Left forelimb (tissue), 1 donor: ENCODE results near the gene PTPRD.
"Not testable (repeated sequence)": the region's sequence is repeated elsewhere in the genome, so short reads cannot be mapped to it uniquely, and the experiment has no call there.

Experiments used
- DNase-seq: peaks from one replicate; pipeline ENCODE4 v3.0.0-alpha.2; 2018; ENCODE audit warnings: low spot score

PTPRD gene

GRCh38 chr9:9494336-9494735, 1118.5 kb downstream of the PTPRD start:
- DNase-seq = no peak

DNA sequence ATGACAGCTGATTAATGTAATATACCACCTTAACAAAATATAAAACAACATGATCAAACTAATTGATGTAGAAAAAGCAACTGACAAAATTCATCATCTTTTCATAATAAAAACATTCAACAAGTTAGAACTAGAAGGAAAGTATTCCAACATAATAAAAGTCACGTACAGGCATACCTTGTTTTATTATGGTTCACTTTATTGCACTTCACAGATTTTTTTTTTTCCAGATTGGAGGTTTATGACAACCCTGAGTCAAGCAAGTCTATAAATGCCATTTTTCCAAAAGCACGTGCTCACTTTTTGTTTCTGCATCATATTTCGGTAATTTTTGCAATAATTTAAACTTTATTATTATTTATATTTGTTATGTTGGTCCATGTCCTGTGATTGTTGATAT, 1120.3 kb downstream of the PTPRD start:
- DNase-seq = no peak

DNA sequence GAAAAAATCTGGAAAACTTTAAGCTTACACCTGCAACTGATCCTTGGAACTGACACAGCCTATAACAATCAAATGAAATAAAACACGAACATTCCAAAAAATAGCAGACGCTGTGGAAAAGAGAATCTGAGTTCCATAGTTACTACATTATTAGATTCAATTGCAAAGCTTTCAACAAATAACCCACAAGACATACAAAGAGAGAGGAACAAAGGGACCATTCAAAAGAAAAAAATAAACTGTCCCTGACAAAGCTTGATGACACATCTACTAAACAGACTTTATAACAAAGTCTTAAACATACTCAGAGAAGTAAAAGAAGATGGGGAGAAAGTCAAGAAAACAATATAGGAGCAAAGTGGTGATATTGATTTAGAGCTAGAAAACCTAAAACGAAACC, 1123.6 kb downstream of the PTPRD start:
- no peak for DNase-seq

DNA sequence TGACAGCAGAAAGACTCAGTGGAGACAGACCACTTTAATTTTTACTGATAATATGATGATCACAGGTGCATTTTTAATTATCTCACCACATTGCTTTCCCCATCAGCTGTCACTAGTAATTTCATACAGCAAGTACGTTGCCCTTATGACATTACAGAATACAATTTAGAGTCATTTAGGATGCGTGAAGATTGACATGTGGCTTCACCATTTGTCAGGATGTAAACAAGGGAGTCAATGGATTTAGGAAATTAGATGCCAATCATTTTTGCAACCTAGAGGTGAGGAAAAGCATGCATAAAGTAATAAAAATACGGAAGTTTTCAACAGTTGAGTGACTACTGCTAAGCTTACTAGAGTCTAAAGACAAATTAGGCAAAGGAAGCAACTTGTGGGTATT, 1129.6 kb downstream of the PTPRD start:
- DNase-seq = no peak

- no peak for DNase-seq
These were observed 1134.1 kb downstream of the PTPRD start for GRCh38 chr9:9478741-9479140.

DNA sequence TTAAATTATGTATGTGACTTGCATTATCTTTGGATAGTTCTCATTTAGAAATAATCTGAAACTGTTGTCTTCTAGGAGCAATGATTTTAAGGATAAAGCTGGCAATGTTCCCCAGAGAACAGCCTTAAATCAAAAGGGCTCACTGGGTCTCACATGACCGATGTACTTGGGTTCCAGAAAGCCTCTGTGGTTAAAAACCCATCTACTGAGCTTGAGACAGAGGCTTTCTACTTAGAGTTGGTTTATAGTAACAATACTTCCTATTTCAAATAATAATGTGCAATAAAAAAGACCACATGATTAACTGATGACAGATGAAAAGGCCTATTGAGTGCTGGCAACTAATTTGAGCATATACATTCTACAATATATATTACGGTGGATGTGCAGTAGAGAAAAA, 1143.5 kb downstream of the PTPRD start:
- DNase-seq = no peak

- not testable (repeated sequence) for DNase-seq
These were observed 1170.9 kb downstream of the PTPRD start for GRCh38 chr9:9441874-9442273.

GRCh38 chr9:9437641-9438040, 1175.2 kb downstream of the PTPRD start:
- no peak for DNase-seq

GRCh38 chr9:9426454-9426853, 1186.3 kb downstream of the PTPRD start:
- DNase-seq = not testable (repeated sequence)

DNA sequence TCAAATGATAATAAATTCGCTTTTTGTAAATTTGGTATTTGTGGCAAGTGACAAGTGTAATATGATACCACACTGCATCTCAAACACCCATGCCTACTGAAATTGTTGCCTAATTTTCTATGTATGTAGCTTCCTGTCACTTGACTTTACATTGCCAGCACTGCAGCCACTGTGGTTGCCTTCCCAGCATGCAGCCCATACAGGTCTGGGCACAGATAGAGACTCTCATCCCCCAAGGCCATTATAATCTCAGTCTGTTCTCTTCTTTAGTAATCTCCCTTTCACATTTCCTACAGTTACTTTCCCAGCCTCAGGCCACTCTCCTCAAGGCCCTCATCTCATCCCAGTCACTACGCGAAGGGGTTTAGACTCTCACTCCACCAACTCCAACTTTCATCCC, 1200.6 kb downstream of the PTPRD start:
- no peak for DNase-seq

- DNase-seq = no peak
These were observed 1202.1 kb downstream of the PTPRD start for GRCh38 chr9:9410736-9411135.

GRCh38 chr9:9399982-9400381, 1212.8 kb downstream of the PTPRD start:
- DNase-seq = no peak

GRCh38 chr9:9396518-9396917, 1216.3 kb downstream of the PTPRD start:
- DNase-seq = no peak

DNA sequence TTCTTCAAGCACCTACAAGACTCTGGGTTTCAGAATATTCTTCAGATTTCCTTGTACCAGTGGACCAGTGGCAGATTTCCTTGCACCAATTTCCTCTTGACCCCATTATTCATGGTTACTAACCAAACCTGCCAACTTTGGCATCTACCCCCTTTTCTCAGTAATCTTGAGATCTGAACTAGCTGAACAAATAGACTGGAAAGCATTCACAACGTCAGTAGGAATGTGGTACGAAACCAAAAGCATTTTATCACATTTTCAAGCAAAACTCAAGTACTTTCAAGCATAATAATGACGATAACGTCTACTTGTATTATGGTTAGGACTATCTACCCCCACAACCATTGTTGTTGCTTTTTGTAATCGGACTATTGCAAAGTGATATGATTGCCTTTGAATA, 1217.3 kb downstream of the PTPRD start:
- DNase-seq = no peak

DNA sequence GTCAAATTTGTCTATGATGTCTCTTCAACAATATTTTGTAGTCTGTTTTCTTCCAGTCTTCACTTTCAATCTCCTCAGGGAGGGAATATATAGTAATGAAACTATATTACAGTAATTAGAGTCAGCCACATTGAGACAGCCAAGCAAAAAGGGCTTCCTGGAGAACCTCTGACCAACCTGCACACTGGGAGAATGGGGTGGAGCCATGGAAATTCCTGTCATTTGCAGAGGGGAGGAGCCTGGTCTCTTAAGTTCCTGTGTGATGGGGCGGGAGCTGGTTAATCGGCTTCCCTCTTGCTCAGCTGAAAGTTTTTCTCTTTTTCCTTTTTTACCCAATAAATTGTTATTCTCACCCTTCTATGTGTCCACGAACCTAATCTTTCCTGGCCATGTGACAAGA, 1220.0 kb downstream of the PTPRD start:
- DNase-seq = no peak

- DNase-seq = no peak
These were observed 1222.9 kb downstream of the PTPRD start for GRCh38 chr9:9389904-9390303.

GRCh38 chr9:9387511-9388115, 1225.2 kb downstream of the PTPRD start:
- no peak for DNase-seq

GRCh38 chr9:9362332-9362731, 1250.5 kb downstream of the PTPRD start:
- DNase-seq = no peak

GRCh38 chr9:9352877-9353481, 1259.8 kb downstream of the PTPRD start:
- no peak for DNase-seq

- no peak for DNase-seq
These were observed 1271.6 kb downstream of the PTPRD start for GRCh38 chr9:9341203-9341602.

- no peak for DNase-seq
These were observed 1275.7 kb downstream of the PTPRD start for GRCh38 chr9:9337129-9337528.

DNA sequence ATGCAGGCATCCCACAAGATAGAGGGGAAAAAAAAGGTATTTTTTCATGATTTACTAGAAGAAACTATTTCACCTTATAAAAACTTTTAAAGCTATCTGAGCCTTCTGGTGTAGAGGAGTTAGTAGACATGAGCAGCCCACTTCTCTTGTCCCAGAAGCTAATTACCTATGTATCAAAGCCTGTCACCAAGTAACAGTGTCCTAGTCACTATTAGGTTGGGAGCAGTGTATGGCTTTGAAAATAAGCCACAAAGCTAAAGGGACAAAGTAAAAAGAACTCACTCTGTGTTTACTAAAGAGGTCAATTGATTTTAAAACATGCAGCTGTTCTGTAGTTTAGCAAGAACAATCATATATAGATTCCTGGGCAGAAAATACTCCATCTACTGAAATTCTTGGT, 1286.1 kb downstream of the PTPRD start:
- no peak for DNase-seq

DNA sequence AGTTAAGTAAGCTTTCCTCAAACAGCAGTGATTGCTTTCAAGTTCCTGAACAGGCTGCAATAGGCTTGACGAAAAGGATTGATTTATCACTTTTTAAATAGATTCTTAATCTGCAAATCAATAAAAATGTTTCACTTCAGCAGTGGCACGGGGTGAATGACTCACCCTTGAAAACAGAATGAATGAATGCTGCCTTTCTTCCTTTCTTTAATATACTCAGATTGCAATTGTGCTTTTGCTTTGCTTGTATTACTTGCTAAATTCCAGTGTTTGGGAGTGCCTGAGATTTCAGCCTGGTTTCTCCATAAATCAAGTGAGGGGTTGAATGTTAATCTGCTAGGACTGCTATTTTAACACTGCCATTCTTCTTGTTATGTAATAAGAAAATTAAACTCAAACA, 1293.8 kb downstream of the PTPRD start:
- no peak for DNase-seq

- not testable (repeated sequence) for DNase-seq
These were observed 1302.1 kb downstream of the PTPRD start for GRCh38 chr9:9310743-9311142.
